HEK293 (cell line): ENCODE measurements around the gene PRCD.
"Not testable (repeated sequence)": the region's sequence is repeated elsewhere in the genome, so short reads cannot be mapped to it uniquely, and the experiment has no call there.

Source experiments
- CTCF ChIA-PET: fragments of 350-600 bp; formaldehyde crosslinking; extraction: SDS; loops from one replicate; lab custom pipeline; 2021; ENCODE audit warnings: antibody characterized with exemption; lab: Yijun Ruan, JAX
- POLR2A ChIA-PET: fragments of 300-600 bp; formaldehyde crosslinking; extraction: SDS; loops from one replicate; lab custom pipeline; 2020; ENCODE audit warnings: antibody characterized with exemption, inconsistent platforms; lab: Yijun Ruan, JAX
- H3K27ac ChIP-seq: fragments of 200-500 bp; sonication (Bioruptor generic); 2 replicates; pipeline ENCODE4 v1.5.1; 2014; ENCODE audit warnings: low read depth, low read length, control low read depth, inconsistent platforms; ENCODE audit errors: extremely low read depth
- H3K36me3 ChIP-seq, 2 experiments: fragments of 200-500 bp in 1 of 2; sonication (Bioruptor generic) in 1 of 2; 1 replicate in 1 of 2; 2 replicates in 1 of 2; pipeline ENCODE4 v1.5.1; 2014 to 2017; ENCODE audit warnings: inconsistent platforms in 2 of 2, low read length in 2 of 2; ENCODE audit not compliant: control insufficient read depth in 2 of 2, insufficient read depth in 1 of 2
- H3K4me1 ChIP-seq: fragments of 200-500 bp; sonication (Bioruptor generic); 2 replicates; pipeline ENCODE4 v1.5.1; 2014; ENCODE audit warnings: mild to moderate bottlenecking, low read length, inconsistent platforms; ENCODE audit not compliant: control insufficient read depth, insufficient read depth
- H3K4me3 ChIP-seq: 2 replicates; pipeline ENCODE4 v1.5.1; 2011; ENCODE audit warnings: low read depth, mild to moderate bottlenecking, control low read depth, low read length, moderate library complexity
- H3K9me3 ChIP-seq: fragments of 200-500 bp; sonication (Bioruptor generic); 2 replicates; pipeline ENCODE4 v1.5.1; 2014; ENCODE audit warnings: low read depth, low read length, inconsistent platforms; ENCODE audit not compliant: control insufficient read depth, insufficient read depth
- ATF2 ChIP-seq: fragments of 450-650 bp; formaldehyde crosslinking; IDR thresholded peaks from 2 replicates; pipeline ENCODE4 v1.5.1; 2016; ENCODE audit warnings: missing biosample characterization, missing genetic modification characterization, low read depth
- HIC1 ChIP-seq: fragments of 450-650 bp; formaldehyde crosslinking; IDR thresholded peaks from 2 replicates; pipeline ENCODE4 v1.5.1; 2016; ENCODE audit warnings: missing biosample characterization, missing genetic modification characterization
- INSM2 ChIP-seq: fragments of 450-650 bp; formaldehyde crosslinking; IDR thresholded peaks from 2 replicates; pipeline ENCODE4 v1.5.1; 2016; ENCODE audit warnings: missing biosample characterization, missing genetic modification characterization
- KLF1 ChIP-seq: fragments of 450-650 bp; formaldehyde crosslinking; IDR thresholded peaks from 2 replicates; pipeline ENCODE4 v1.5.1; 2016; ENCODE audit warnings: missing biosample characterization, missing genetic modification characterization
- KLF10 ChIP-seq: fragments of 450-650 bp; IDR thresholded peaks from 2 replicates; pipeline ENCODE4 v1.5.1; 2018; ENCODE audit warnings: missing biosample characterization, mild to moderate bottlenecking, missing genetic modification characterization
- KLF16 ChIP-seq: fragments of 450-650 bp; formaldehyde crosslinking; IDR thresholded peaks from 2 replicates; pipeline ENCODE4 v1.5.1; 2017; ENCODE audit warnings: missing biosample characterization, missing genetic modification characterization
- KLF8 ChIP-seq: fragments of 450-650 bp; formaldehyde crosslinking; IDR thresholded peaks from 2 replicates; pipeline ENCODE4 v1.5.1; 2016; ENCODE audit warnings: missing biosample characterization, missing genetic modification characterization
- OSR2 ChIP-seq: fragments of 450-650 bp; formaldehyde crosslinking; IDR thresholded peaks from 2 replicates; pipeline ENCODE4 v1.5.1; 2016; ENCODE audit warnings: missing biosample characterization, missing genetic modification characterization
- SP7 ChIP-seq: fragments of 450-650 bp; formaldehyde crosslinking; IDR thresholded peaks from 2 replicates; pipeline ENCODE4 v1.5.1; 2016; ENCODE audit warnings: missing biosample characterization, missing genetic modification characterization
- ZBTB1 ChIP-seq: fragments of 450-650 bp; formaldehyde crosslinking; IDR thresholded peaks from 2 replicates; pipeline ENCODE4 v1.5.1; 2016; ENCODE audit warnings: missing biosample characterization, missing genetic modification characterization
- ZBTB21 ChIP-seq: fragments of 450-650 bp; formaldehyde crosslinking; IDR thresholded peaks from 2 replicates; pipeline ENCODE4 v1.5.1; 2017; ENCODE audit warnings: missing biosample characterization, missing genetic modification characterization
- ZEB2 ChIP-seq: fragments of 450-650 bp; formaldehyde crosslinking; IDR thresholded peaks from 2 replicates; pipeline ENCODE4 v1.5.1; 2016; ENCODE audit warnings: missing biosample characterization, missing genetic modification characterization
- ZFP37 ChIP-seq: fragments of 450-650 bp; formaldehyde crosslinking; IDR thresholded peaks from 2 replicates; pipeline ENCODE4 v1.5.1; 2016; ENCODE audit warnings: missing biosample characterization, missing genetic modification characterization
- ZNF184 ChIP-seq: fragments of 450-650 bp; IDR thresholded peaks from 2 replicates; pipeline ENCODE4 v1.5.1; 2018; ENCODE audit warnings: missing biosample characterization, mild to moderate bottlenecking, missing genetic modification characterization
- ZNF324 ChIP-seq: fragments of 450-650 bp; formaldehyde crosslinking; IDR thresholded peaks from 2 replicates; pipeline ENCODE4 v1.5.1; 2016; ENCODE audit warnings: missing biosample characterization, missing genetic modification characterization
- ZNF501 ChIP-seq: fragments of 450-650 bp; formaldehyde crosslinking; IDR thresholded peaks from 2 replicates; pipeline ENCODE4 v1.5.1; 2016; ENCODE audit warnings: missing biosample characterization, missing genetic modification characterization
- ZNF558 ChIP-seq: fragments of 450-650 bp; formaldehyde crosslinking; IDR thresholded peaks from 2 replicates; pipeline ENCODE4 v1.5.1; 2016; ENCODE audit warnings: missing biosample characterization, missing genetic modification characterization
- ZNF600 ChIP-seq: fragments of 450-650 bp; formaldehyde crosslinking; IDR thresholded peaks from 2 replicates; pipeline ENCODE4 v1.5.1; 2016; ENCODE audit warnings: missing biosample characterization, missing genetic modification characterization
- ZNF76 ChIP-seq: fragments of 450-650 bp; formaldehyde crosslinking; IDR thresholded peaks from 2 replicates; pipeline ENCODE4; 2016; ENCODE audit warnings: low read depth, missing biosample characterization, missing genetic modification characterization, borderline replicate concordance
- ZNF837 ChIP-seq: fragments of 450-650 bp; formaldehyde crosslinking; IDR thresholded peaks from 2 replicates; pipeline ENCODE4 v1.5.1; 2016; ENCODE audit warnings: missing biosample characterization, missing genetic modification characterization
- ZNF843 ChIP-seq: fragments of 450-650 bp; formaldehyde crosslinking; IDR thresholded peaks from 2 replicates; pipeline ENCODE4 v1.5.1; 2016; ENCODE audit warnings: missing biosample characterization, missing genetic modification characterization
- ZSCAN23 ChIP-seq: fragments of 450-650 bp; formaldehyde crosslinking; IDR thresholded peaks from 2 replicates; pipeline ENCODE4 v1.5.1; 2016; ENCODE audit warnings: missing biosample characterization, missing genetic modification characterization
- ZSCAN30 ChIP-seq: fragments of 450-650 bp; IDR thresholded peaks from 2 replicates; pipeline ENCODE4 v1.5.1; 2018; ENCODE audit warnings: missing biosample characterization, mild to moderate bottlenecking, missing genetic modification characterization, moderate library complexity
- TF ChIP-seq, protein P1 (sequence below): fragments of 450-650 bp; formaldehyde crosslinking; IDR thresholded peaks from 2 replicates; pipeline ENCODE4 v1.5.1; 2017; ENCODE audit warnings: missing biosample characterization, missing genetic modification characterization
- TF ChIP-seq, protein P2 (sequence below): fragments of 450-650 bp; formaldehyde crosslinking; IDR thresholded peaks from 2 replicates; pipeline ENCODE4 v1.5.1; 2017; ENCODE audit warnings: missing biosample characterization, missing genetic modification characterization

PRCD gene

GRCh38 chr17:76564991-76565727, 25.3 kb downstream of the PRCD start:
- POLR2A ChIA-PET: interaction anchor here (0.6 to 1.9 kb wide), 12 partner anchors 9 to 268 kb away, joined by 3 to 12 read pairs (median 4); partner anchors contain the start of gene ST6GALNAC2
- H3K9me3 ChIP-seq, H3K4me1 ChIP-seq, H3K4me3 ChIP-seq: not testable (repeated sequence)
- Histone ChIP-seq H3K36me3 (peaks cover 35 to 72% of the 10 kb centered on the region in 2 experiments), H3K27ac (peak overlapping the region; percentile 34)
- CTCF ChIA-PET: interaction anchor here (0.7 to 3.3 kb wide), 4 partner anchors 8 to 150 kb away, joined by 4 to 25 read pairs (median 6); no protein-coding TSS in a partner anchor
- peak; percentile 99 for TF ChIP-seq ATF2 (tag by site-specific recombination)
- TF ChIP-seq ZNF843 (tag by site-specific recombination): peak; percentile 80
- TF ChIP-seq ZSCAN23: 0 out of 2 replicates have a peak, but pooled peaks have one; percentile 47
- TF ChIP-seq ZSCAN30: peak; percentile 44; the same call in 1 of the 2 replicates
- TF ChIP-seq KLF10 (tag by site-specific recombination): peak; percentile 80
- peak; percentile 26; the same call in 1 of the 2 replicates for TF ChIP-seq ZNF501 (tag by site-specific recombination)
- TF ChIP-seq ZNF76 (tag by site-specific recombination): peak; percentile 55; the same call in 1 of the 2 replicates
- TF ChIP-seq ZNF324 (tag by site-specific recombination): peak; percentile 85
- TF ChIP-seq ZNF558 (tag by site-specific recombination): peak; percentile 65; the same call in 1 of the 2 replicates
- TF ChIP-seq, protein P1, sequence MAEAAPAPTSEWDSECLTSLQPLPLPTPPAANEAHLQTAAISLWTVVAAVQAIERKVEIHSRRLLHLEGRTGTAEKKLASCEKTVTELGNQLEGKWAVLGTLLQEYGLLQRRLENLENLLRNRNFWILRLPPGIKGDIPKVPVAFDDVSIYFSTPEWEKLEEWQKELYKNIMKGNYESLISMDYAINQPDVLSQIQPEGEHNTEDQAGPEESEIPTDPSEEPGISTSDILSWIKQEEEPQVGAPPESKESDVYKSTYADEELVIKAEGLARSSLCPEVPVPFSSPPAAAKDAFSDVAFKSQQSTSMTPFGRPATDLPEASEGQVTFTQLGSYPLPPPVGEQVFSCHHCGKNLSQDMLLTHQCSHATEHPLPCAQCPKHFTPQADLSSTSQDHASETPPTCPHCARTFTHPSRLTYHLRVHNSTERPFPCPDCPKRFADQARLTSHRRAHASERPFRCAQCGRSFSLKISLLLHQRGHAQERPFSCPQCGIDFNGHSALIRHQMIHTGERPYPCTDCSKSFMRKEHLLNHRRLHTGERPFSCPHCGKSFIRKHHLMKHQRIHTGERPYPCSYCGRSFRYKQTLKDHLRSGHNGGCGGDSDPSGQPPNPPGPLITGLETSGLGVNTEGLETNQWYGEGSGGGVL (tag by site-specific recombination): peak; percentile 74
- TF ChIP-seq ZBTB21: peak; percentile 98
- peak; percentile 63; the same call in 1 of the 2 replicates for TF ChIP-seq KLF16 (tag by site-specific recombination)
- peak; percentile 37; the same call in 1 of the 2 replicates for TF ChIP-seq KLF1 (tag by site-specific recombination)
- 0 out of 2 replicates have a peak, but pooled peaks have one; percentile 30 for TF ChIP-seq ZBTB1 (tag by site-specific recombination)
- TF ChIP-seq HIC1: peak; percentile 90
- TF ChIP-seq ZNF837 (tag by site-specific recombination): 0 out of 2 replicates have a peak, but pooled peaks have one; percentile 22
- peak; percentile 97 for TF ChIP-seq ZNF600
- peak; percentile 92 for TF ChIP-seq INSM2 (tag by site-specific recombination)
- peak; percentile 42; the same call in 1 of the 2 replicates for TF ChIP-seq ZNF184 (tag by site-specific recombination)
- peak; percentile 69 for TF ChIP-seq KLF8 (tag by site-specific recombination)
- TF ChIP-seq ZEB2 (tag by site-specific recombination): peak; percentile 91
- TF ChIP-seq, protein P2, sequence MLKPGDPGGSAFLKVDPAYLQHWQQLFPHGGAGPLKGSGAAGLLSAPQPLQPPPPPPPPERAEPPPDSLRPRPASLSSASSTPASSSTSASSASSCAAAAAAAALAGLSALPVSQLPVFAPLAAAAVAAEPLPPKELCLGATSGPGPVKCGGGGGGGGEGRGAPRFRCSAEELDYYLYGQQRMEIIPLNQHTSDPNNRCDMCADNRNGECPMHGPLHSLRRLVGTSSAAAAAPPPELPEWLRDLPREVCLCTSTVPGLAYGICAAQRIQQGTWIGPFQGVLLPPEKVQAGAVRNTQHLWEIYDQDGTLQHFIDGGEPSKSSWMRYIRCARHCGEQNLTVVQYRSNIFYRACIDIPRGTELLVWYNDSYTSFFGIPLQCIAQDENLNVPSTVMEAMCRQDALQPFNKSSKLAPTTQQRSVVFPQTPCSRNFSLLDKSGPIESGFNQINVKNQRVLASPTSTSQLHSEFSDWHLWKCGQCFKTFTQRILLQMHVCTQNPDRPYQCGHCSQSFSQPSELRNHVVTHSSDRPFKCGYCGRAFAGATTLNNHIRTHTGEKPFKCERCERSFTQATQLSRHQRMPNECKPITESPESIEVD (tag by site-specific recombination): peak; percentile 91
- peak; percentile 91 for TF ChIP-seq SP7 (tag by site-specific recombination)
- peak; percentile 91 for TF ChIP-seq OSR2
- 0 out of 2 replicates have a peak, but pooled peaks have one; percentile 51 for TF ChIP-seq ZFP37 (tag by site-specific recombination)
